ENCODE data around the gene CLIC4.
A peak's percentile ranks its signal among the peaks of the same experiment; 100 is the strongest.
"Not testable (repeated sequence)": the region's sequence is repeated elsewhere in the genome, so short reads cannot be mapped to it uniquely, and the experiment has no call there.

CLIC4 gene

DNA sequence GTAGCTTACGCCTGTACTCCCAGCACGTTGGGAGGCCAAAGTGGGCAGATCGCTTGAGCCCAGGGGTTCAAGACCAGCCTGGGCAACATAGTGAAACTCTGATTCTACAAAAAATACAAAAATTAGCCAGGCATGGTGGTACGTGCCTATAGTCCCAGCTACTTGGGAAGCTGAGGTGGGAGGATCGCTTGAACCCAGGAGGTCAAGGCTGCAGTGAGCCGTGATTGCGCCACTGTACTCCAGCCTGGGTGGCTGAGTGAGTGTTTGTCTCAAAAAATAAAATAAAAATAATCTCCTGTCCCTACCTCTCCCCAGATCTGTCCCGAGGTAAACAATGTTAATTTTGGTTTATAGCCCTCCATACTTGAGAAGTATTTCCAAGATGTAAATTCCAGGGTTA is 34.0 kb downstream of the CLIC4 start:
- POLR2A ChIA-PET; H3K27ac ChIP-seq (ENCODE audit: insufficient read depth in 1 of 2, low read depth in 1 of 2, low read length in 2 of 2, poor library complexity in 1 of 2, severe bottlenecking in 2 of 2); H3K36me3 ChIP-seq (ENCODE audit: control insufficient read depth in 4 of 4, insufficient read depth in 4 of 4, low read length in 3 of 4); H3K27me3 ChIP-seq (replicated peaks in 2 of 5; ENCODE audit: control insufficient read depth in 4 of 5, insufficient read depth in 5 of 5, low read length in 4 of 5); H3K4me3 ChIP-seq (ENCODE audit: control insufficient read depth in 1 of 7, extremely low read depth in 1 of 7, insufficient read depth in 4 of 7, low read depth in 2 of 7, low read length in 6 of 7); H3K4me1 ChIP-seq (ENCODE audit: control extremely low read depth in 1 of 4, control insufficient read depth in 4 of 4, insufficient read depth in 4 of 4, low read length in 3 of 4); H3K9me3 ChIP-seq (ENCODE audit: control extremely low read depth in 1 of 5, control insufficient read depth in 4 of 5, insufficient read depth in 2 of 5, low read depth in 1 of 5, low read length in 4 of 5); DNase-seq: not testable (repeated sequence)
- CTCF ChIA-PET = interaction anchor here (1.2 kb wide), 2 partner anchors 9 to 48 kb away, joined by 3 to 4 read pairs; no protein-coding TSS in a partner anchor
- WGBS (ENCODE audit: insufficient coverage) = 100% methylated on average over 2 of the region's 8 CpGs

DNA sequence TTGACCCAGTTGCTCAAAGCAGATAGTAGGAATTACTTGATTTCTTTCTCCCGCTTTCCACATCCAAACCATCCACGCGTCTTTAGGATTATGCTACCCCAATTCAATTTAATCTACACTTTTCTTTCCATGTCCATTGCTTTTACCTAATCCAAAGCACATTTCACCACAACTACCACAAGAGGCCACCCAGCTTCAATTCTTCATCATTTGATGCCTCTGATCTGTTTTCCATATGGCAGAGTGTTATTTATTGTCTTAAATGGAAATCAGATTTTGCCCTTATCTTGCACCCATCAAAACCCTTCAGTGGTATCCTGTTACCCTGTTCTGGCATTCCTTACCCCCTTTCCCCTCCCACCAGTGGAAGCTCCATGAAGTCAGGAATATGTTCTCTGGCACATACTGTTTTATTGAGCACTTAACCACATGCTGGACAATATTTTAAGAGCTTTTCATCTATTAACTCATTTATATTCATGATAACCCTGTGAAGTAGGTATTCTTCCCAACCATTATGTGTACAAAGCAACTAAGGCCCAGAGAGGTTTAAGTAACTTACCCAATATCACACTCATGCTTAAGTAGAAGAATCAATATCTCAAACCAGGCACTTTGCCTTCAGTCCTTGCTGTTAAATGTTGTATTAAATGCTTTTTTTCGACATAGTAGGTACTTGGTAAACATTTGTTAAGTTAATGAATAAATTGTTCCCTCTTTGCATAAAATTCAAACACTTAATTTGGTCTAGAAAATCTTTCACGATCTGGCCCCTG is 34.6 kb downstream of the CLIC4 start:
- ChIA-PET POLR2A (no interaction called here), CTCF (interaction anchor here (1.0 to 1.9 kb wide), 3 partner anchors 26 to 50 kb away, joined by 3 to 4 read pairs (median 4); no protein-coding TSS in a partner anchor)
- Histone ChIP-seq H3K36me3 (ENCODE audit: control insufficient read depth in 4 of 4, insufficient read depth in 4 of 4, low read length in 3 of 4) (no peaks in the 10 kb centered on the region), H3K4me1 (ENCODE audit: control extremely low read depth in 1 of 4, control insufficient read depth in 4 of 4, insufficient read depth in 4 of 4, low read length in 3 of 4) (peaks cover 0 to 5% (median 1%) of the 10 kb centered on the region in 4 experiments), H3K4me3 (ENCODE audit: control insufficient read depth in 1 of 7, extremely low read depth in 1 of 7, insufficient read depth in 4 of 7, low read depth in 2 of 7, low read length in 6 of 7) (no peak overlapping the region), H3K9me3 (ENCODE audit: control extremely low read depth in 1 of 5, control insufficient read depth in 4 of 5, insufficient read depth in 2 of 5, low read depth in 1 of 5, low read length in 4 of 5) (no peaks in the 10 kb centered on the region), H3K27me3 (replicated peaks in 2 of 5; ENCODE audit: control insufficient read depth in 4 of 5, insufficient read depth in 5 of 5, low read length in 4 of 5) (no peaks in the 10 kb centered on the region), H3K27ac (ENCODE audit: insufficient read depth in 1 of 2, low read depth in 1 of 2, low read length in 2 of 2, poor library complexity in 1 of 2, severe bottlenecking in 2 of 2) (no peak overlapping the region)
- DNase-seq = peak in 1 of 3 donors; percentile 20
- 89% methylated on average over 4 of the region's 5 CpGs for WGBS (ENCODE audit: insufficient coverage)

DNA sequence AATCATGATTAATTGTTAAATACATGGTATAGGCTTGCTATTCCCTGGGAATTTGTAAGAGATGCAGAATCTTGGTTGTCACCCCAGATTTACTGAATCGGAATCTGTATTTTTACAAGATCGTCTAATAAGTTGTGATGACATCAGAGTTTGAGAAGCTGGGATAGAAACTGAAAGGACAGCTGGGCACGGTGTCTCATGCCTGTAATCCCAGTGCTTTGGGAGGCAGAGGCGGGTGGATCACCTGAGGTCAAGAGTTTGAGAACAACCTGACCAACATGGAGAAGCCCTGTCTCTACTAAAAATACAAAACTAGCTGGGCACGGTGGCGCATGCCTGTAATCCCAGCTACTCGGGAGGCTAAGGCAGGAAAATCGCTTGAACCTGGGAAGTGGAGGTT is 35.4 kb downstream of the CLIC4 start:
- H3K27ac ChIP-seq (ENCODE audit: insufficient read depth in 1 of 2, low read depth in 1 of 2, low read length in 2 of 2, poor library complexity in 1 of 2, severe bottlenecking in 2 of 2); H3K36me3 ChIP-seq (ENCODE audit: control insufficient read depth in 4 of 4, insufficient read depth in 4 of 4, low read length in 3 of 4); H3K9me3 ChIP-seq (ENCODE audit: control extremely low read depth in 1 of 5, control insufficient read depth in 4 of 5, insufficient read depth in 2 of 5, low read depth in 1 of 5, low read length in 4 of 5); POLR2A ChIA-PET; H3K4me3 ChIP-seq (ENCODE audit: control insufficient read depth in 1 of 7, extremely low read depth in 1 of 7, insufficient read depth in 4 of 7, low read depth in 2 of 7, low read length in 6 of 7); DNase-seq; H3K4me1 ChIP-seq (ENCODE audit: control extremely low read depth in 1 of 4, control insufficient read depth in 4 of 4, insufficient read depth in 4 of 4, low read length in 3 of 4); H3K27me3 ChIP-seq (replicated peaks in 2 of 5; ENCODE audit: control insufficient read depth in 4 of 5, insufficient read depth in 5 of 5, low read length in 4 of 5): not testable (repeated sequence)
- 98% methylated on average over 5 of the region's 8 CpGs for WGBS (ENCODE audit: insufficient coverage)
- CTCF ChIA-PET = interaction anchor here (0.6 to 1.9 kb wide), 6 partner anchors 24 to 49 kb away, joined by 3 to 4 read pairs (median 4); no protein-coding TSS in a partner anchor

DNA sequence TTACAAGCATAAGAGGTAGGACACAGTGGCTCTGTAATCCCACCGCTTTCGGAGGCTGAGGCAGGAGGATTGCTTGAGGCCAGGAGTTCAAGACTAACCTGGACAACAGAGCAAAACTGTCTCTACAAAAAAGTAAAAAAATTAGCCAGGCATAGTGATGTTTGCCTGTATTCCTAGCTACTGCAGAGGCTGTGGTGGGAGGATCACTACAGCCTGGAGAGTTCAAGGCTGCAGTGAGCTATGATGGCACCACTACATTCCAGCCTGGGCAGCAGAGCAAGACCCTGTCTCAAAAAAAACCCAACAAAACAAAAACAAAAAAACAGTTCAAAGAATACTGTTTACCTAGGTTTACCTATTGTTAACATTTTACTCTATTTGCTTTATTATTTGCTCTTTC is 37.4 kb downstream of the CLIC4 start:
- Histone ChIP-seq H3K9me3 (ENCODE audit: control extremely low read depth in 1 of 5, control insufficient read depth in 4 of 5, insufficient read depth in 2 of 5, low read depth in 1 of 5, low read length in 4 of 5) (no peaks in the 10 kb centered on the region), H3K36me3 (ENCODE audit: control insufficient read depth in 4 of 4, insufficient read depth in 4 of 4, low read length in 3 of 4) (no peaks in the 10 kb centered on the region), H3K4me1 (ENCODE audit: control extremely low read depth in 1 of 4, control insufficient read depth in 4 of 4, insufficient read depth in 4 of 4, low read length in 3 of 4) (peaks cover 0 to 6% (median 6%) of the 10 kb centered on the region in 4 experiments), H3K27ac (ENCODE audit: insufficient read depth in 1 of 2, low read depth in 1 of 2, low read length in 2 of 2, poor library complexity in 1 of 2, severe bottlenecking in 2 of 2) (no peak overlapping the region), H3K27me3 (replicated peaks in 2 of 5; ENCODE audit: control insufficient read depth in 4 of 5, insufficient read depth in 5 of 5, low read length in 4 of 5) (no peaks in the 10 kb centered on the region), H3K4me3 (ENCODE audit: control insufficient read depth in 1 of 7, extremely low read depth in 1 of 7, insufficient read depth in 4 of 7, low read depth in 2 of 7, low read length in 6 of 7) (no peak overlapping the region)
- POLR2A ChIA-PET = no interaction called here
- DNase-seq = no peak
- CTCF ChIA-PET = interaction anchor here (1.2 kb wide), 1 partner anchor 14 kb away, joined by 3 read pairs; no protein-coding TSS in a partner anchor
- 100% methylated on average over 2 of the region's 2 CpGs for WGBS (ENCODE audit: insufficient coverage)

DNA sequence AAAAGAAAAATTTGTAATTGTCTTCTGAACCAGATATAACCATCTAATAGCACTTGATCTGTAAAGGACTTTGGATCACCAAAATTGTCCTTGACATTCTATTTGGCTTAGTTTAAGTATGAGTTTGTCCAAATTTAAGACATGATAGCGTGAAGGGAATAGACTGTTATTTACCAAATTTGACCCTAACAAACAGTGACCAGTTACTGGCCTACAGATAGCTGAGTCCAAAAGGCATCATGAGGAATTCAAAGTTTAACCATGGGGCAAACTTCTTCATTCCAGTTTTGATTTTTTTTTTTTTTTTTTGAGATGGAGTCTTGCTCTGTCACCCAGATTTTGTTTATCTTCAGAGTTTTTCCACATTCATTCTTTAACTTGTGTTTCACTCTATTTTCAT is 38.5 kb downstream of the CLIC4 start:
- no CpG with 5 or more reads among the region's 1 CpG for WGBS (ENCODE audit: insufficient coverage)
- ChIA-PET CTCF (interaction anchor here (1.6 kb wide), 1 partner anchor 20 kb away, joined by 6 read pairs; no protein-coding TSS in a partner anchor), POLR2A (no interaction called here)

DNA sequence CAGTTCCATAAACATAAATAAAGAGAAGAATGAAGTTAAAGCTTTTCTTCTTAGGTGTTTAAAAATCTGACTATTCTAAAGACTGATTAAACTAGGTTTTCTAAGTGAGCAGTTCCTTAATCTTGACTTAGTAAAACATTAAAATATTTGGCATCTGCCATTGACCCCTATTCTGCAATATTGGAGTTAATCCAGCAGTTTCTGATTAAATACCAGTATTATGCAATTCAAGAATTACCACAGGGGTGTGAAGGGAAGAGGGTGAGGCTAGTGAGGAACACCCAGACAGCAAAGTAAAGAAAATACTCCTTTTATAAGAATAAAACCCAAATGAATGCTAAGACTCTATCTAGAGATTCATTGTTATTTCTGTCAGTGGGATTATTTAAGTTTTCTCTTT is 40.9 kb downstream of the CLIC4 start:
- peak in 2 of 3 donors; percentile 28 to 29 for DNase-seq
- CTCF ChIA-PET = interaction anchor here (1.5 kb wide), 1 partner anchor 37 kb away, joined by 3 read pairs; no protein-coding TSS in a partner anchor
- peaks cover 0 to 6% (median 6%) of the 10 kb centered on the region in 4 experiments for H3K4me1 ChIP-seq (ENCODE audit: control extremely low read depth in 1 of 4, control insufficient read depth in 4 of 4, insufficient read depth in 4 of 4, low read length in 3 of 4)
- H3K4me3 ChIP-seq (ENCODE audit: control insufficient read depth in 1 of 7, extremely low read depth in 1 of 7, insufficient read depth in 4 of 7, low read depth in 2 of 7, low read length in 6 of 7) = no peak overlapping the region
- H3K9me3 ChIP-seq (ENCODE audit: control extremely low read depth in 1 of 5, control insufficient read depth in 4 of 5, insufficient read depth in 2 of 5, low read depth in 1 of 5, low read length in 4 of 5) = no peaks in the 10 kb centered on the region
- H3K36me3 ChIP-seq (ENCODE audit: control insufficient read depth in 4 of 4, insufficient read depth in 4 of 4, low read length in 3 of 4) = no peaks in the 10 kb centered on the region
- H3K27me3 ChIP-seq (replicated peaks in 2 of 5; ENCODE audit: control insufficient read depth in 4 of 5, insufficient read depth in 5 of 5, low read length in 4 of 5) = no peaks in the 10 kb centered on the region
- POLR2A ChIA-PET = no interaction called here
- no peak overlapping the region for H3K27ac ChIP-seq (ENCODE audit: insufficient read depth in 1 of 2, low read depth in 1 of 2, low read length in 2 of 2, poor library complexity in 1 of 2, severe bottlenecking in 2 of 2)

More for the DNA sequence above, 38.5 kb downstream of the CLIC4 start:
- H3K9me3 ChIP-seq (ENCODE audit: control extremely low read depth in 1 of 5, control insufficient read depth in 4 of 5, insufficient read depth in 2 of 5, low read depth in 1 of 5, low read length in 4 of 5) = no peaks in the 10 kb centered on the region
- H3K36me3 ChIP-seq (ENCODE audit: control insufficient read depth in 4 of 4, insufficient read depth in 4 of 4, low read length in 3 of 4) = no peaks in the 10 kb centered on the region
- DNase-seq = no peak
- H3K27me3 ChIP-seq (replicated peaks in 2 of 5; ENCODE audit: control insufficient read depth in 4 of 5, insufficient read depth in 5 of 5, low read length in 4 of 5) = no peaks in the 10 kb centered on the region
- H3K4me3 ChIP-seq (ENCODE audit: control insufficient read depth in 1 of 7, extremely low read depth in 1 of 7, insufficient read depth in 4 of 7, low read depth in 2 of 7, low read length in 6 of 7) = no peak overlapping the region
- H3K27ac ChIP-seq (ENCODE audit: insufficient read depth in 1 of 2, low read depth in 1 of 2, low read length in 2 of 2, poor library complexity in 1 of 2, severe bottlenecking in 2 of 2) = no peak overlapping the region
- H3K4me1 ChIP-seq (ENCODE audit: control extremely low read depth in 1 of 4, control insufficient read depth in 4 of 4, insufficient read depth in 4 of 4, low read length in 3 of 4) = peaks cover 0 to 6% (median 6%) of the 10 kb centered on the region in 4 experiments

DNA sequence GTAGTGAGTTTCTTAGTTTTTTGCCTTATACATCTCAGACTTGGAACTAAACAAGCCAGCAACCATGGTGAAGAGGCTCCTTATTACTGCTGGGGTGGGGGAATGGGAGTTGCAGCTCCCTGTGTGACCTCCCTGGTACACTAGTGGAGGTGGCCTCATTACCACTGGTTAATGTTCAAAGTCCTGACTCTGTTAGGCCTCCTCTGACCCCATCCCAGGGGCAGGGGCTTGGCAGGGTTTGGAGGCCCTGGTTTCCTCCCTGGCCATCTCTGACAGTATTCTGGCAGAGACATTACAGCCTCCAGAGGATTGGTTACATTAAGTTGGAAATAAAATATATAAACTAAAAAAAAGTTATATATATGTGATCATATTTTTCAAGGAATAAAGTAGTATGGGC is 45.2 kb downstream of the CLIC4 start:
- Histone ChIP-seq H3K27ac (ENCODE audit: insufficient read depth in 1 of 2, low read depth in 1 of 2, low read length in 2 of 2, poor library complexity in 1 of 2, severe bottlenecking in 2 of 2) (no peak overlapping the region), H3K9me3 (ENCODE audit: control extremely low read depth in 1 of 5, control insufficient read depth in 4 of 5, insufficient read depth in 2 of 5, low read depth in 1 of 5, low read length in 4 of 5) (no peaks in the 10 kb centered on the region), H3K36me3 (ENCODE audit: control insufficient read depth in 4 of 4, insufficient read depth in 4 of 4, low read length in 3 of 4) (no peaks in the 10 kb centered on the region), H3K27me3 (replicated peaks in 2 of 5; ENCODE audit: control insufficient read depth in 4 of 5, insufficient read depth in 5 of 5, low read length in 4 of 5) (no peaks in the 10 kb centered on the region), H3K4me3 (ENCODE audit: control insufficient read depth in 1 of 7, extremely low read depth in 1 of 7, insufficient read depth in 4 of 7, low read depth in 2 of 7, low read length in 6 of 7) (no peak overlapping the region), H3K4me1 (ENCODE audit: control extremely low read depth in 1 of 4, control insufficient read depth in 4 of 4, insufficient read depth in 4 of 4, low read length in 3 of 4) (peaks cover 0 to 7% (median 5%) of the 10 kb centered on the region in 4 experiments)
- ChIA-PET CTCF (no interaction called here), POLR2A (no interaction called here)
- DNase-seq = no peak
